AG10803 (cell line): Measurements from ENCODE around the gene KRT6C.

Source experiments
- DNase-seq: peaks from one replicate; pipeline ENCODE4 v3.0.0; 2010; ENCODE audit warnings: low read depth
- H3K4me3 ChIP-seq: 2 replicates; pipeline ENCODE4 v1.5.1; 2011; ENCODE audit warnings: mild to moderate bottlenecking, low read length, control low read depth
- CTCF ChIP-seq: conservative IDR thresholded peaks from 2 replicates; pipeline ENCODE4 v1.5.1; 2011; ENCODE audit warnings: mild to moderate bottlenecking, low read length, control low read depth, inconsistent platforms

KRT6C gene

GRCh38 chr12:52423661-52424500 lies 49.7 kb downstream of the KRT6C start:
- TF ChIP-seq CTCF: no peak
- no peak for DNase-seq
- no peak overlapping the region for H3K4me3 ChIP-seq

- TF ChIP-seq CTCF: no peak
- no peak for DNase-seq
- H3K4me3 ChIP-seq: no peak overlapping the region
These were observed 50.6 kb downstream of the KRT6C start for GRCh38 chr12:52423035-52423434.

GRCh38 chr12:52419656-52420055 lies 53.9 kb downstream of the KRT6C start:
- peak; percentile 41 for DNase-seq
- no peak for TF ChIP-seq CTCF
- H3K4me3 ChIP-seq: no peak overlapping the region

GRCh38 chr12:52418576-52419110 lies 55.0 kb downstream of the KRT6C start:
- no peak for DNase-seq
- no peak overlapping the region for H3K4me3 ChIP-seq
- TF ChIP-seq CTCF: no peak
